T1000 (cell line): ENCODE measurements around the gene ABCC9.

Experiments
- DNase-seq: peaks from one replicate; lab custom pipeline; 2025; ENCODE audit warnings: mixed read lengths; lab: John Stamatoyannopoulos, UW

Gene ABCC9

DNA sequence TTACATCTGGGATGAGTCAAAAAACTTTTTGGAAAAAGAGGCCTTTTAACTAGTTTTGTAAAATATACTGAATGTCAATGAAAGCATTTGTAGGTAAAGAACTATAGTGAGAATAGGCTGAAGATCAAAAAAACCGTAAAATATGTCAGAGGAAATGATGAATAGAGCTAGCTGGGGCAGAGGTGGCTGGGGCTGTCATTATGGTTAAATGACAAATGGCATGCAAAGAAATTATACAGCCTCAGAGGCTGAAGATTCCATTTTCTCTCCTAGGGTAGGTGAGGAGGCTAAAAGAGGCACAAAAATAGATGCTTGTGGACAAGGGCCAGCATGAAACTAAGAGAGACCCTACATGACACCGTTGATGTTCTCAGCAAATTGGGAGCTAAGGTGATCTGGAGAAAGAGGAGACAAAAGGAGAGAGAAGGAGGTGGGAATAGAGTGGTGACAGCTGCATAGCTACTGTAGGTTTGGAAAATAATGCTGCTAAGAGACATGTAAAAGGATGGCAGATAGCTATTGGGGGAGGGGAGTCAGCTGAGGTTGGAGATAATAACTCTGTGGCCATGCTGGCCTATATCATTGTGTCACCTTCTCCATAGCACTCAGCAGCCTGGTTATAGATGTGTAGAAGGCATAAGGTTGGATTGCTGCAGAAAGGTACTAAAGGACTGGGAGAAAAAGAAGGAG lies 63.8 kb downstream of the ABCC9 start:
- no peak for DNase-seq

DNA sequence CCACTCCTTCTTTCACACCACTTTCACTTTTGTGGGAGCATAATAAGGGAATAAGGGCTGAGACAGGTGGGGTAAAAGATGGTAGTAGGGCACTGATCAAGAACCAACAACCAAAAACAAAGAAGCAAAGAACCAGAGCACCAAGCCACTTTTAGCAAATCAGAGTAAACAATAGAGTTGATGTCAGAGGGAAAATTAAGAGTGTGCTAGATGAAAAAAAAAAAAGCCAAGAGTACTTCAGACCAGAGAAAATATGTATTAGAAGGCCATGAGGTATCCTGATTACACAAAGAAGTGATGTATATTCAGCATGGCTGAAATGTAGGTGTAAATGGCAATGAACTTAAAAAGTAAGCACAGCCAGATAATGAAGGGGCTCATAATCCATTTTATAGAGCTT lies 75.4 kb downstream of the ABCC9 start:
- no peak for DNase-seq

DNA sequence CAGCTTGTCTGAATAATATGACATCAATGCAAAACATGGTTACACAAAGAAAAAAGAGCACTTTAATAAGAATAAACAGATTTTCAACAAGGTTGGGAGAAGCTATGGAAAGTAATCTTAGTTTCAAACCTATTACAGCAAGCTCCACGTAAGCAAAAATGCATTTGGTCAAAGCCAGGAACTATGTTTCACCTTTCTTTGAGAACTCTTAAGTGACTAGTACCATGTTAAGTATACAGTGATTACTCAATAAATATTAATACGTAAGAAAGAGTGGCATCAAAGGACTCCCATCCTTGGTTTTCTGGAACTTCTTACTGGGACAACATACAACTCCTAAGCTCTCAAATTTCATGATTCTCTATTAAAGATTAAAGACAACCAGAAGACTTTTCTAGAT lies 80.7 kb downstream of the ABCC9 start:
- DNase-seq = no peak

DNA sequence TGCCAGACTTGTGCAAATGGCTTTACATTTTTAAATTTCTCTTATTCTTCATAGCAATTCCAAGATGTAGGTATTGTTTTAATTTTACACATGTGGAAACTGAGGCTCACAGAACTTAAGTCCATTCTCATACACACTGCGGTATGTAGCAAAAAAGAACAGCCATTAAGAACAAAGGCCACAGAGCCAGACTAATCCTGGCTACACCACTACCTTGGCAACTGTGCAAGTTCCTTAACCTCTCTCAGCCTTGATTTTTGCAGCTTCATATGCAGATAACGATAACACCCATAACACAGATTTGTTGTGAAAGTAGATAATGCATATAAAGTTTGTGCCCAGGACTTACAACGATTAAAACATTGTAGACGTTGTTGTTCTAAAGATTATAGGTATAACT lies 81.1 kb downstream of the ABCC9 start:
- DNase-seq = no peak

DNA sequence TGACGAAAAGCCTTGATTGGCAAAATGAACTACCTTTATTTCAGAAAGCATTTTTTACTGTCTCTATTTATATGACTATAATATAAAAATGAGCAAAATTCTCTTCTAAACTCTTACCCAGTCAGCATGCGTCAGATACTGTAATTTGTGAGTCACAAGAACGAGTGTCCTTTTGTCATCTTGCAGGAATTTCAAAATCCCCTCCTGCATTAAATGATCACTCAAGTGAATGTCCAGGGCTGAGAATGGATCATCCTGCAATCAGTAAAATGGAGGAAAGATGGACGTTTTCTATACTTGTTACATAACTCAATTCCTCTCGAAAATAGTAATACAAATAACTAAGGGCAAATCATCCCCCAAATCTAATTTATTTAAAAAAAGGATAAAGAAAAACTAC lies 89.0 kb downstream of the ABCC9 start:
- peak; percentile 31 for DNase-seq

DNA sequence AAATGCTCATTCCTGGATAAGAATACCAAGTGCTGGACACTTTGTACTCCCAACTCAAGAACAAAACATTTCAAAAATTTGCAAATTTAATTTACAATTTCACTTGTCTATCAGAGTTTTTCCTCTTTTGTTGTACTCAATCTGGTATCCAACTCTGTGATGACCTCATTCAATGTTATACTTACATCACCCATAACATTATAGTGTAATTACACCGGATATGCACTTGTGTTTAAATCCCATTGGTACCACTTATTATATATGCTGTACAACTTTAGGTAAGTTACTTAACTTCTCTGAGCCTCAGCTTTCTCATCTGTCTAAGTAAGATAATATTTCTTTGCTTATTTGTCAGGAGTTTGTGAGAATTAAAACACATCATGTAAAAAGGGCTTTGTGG lies 90.1 kb downstream of the ABCC9 start:
- no peak for DNase-seq

DNA sequence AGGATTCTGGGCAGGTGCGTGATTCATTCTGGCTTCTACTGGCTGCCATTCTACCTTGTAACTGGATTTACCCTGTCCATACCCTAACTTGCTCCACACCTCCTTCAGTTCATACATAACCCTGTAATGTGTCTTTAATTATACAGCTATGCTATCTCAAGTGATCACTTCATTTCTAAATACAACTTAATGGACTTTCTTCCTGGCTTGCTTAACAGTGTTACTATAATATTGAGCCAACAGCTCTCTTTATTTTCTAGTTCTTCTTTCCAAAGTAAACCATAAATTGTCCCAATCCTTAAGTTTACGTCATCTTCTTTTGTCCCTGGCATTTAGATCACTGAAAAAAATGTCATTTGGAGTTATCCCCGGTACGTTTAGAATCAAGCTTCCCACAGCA lies 90.8 kb downstream of the ABCC9 start:
- DNase-seq = no peak

DNA sequence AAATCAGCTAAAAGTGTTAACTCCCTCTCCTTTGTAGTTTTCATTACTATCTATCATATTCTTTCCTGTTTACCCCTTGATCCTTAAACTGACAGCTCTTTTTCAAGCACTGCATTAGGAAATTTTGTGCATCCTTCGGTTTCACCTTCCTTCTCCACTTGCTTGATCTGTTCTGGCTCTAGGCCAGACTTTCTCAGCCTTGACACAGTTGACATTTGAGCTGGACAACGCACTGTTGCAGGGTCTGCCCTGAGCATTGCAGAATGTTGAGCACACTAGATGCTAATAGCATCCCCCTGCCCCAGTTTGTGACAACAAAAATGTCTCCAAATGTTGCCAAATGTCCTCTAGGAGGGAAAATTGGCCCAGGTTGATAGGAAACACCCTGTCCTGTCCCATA lies 91.3 kb downstream of the ABCC9 start:
- no peak for DNase-seq

DNA sequence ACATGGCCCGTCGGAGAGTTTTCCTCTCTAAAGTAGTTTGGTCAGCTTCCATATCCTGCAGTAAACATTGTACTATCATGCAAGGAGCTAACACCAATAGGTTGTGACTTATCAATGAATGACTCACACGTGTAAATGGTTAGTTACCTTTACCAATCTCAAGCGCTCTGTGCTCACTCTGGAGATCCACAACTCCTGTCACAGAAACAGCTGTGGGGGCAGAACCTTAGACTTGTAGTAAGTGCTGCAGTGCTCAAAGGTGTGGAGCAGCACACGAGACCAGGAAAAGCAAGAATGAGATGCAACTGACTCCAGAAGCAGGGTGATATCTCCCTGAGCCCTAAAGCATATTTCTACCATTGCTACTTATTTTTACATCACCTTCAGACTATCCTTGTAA lies 93.0 kb downstream of the ABCC9 start:
- no peak for DNase-seq

DNA sequence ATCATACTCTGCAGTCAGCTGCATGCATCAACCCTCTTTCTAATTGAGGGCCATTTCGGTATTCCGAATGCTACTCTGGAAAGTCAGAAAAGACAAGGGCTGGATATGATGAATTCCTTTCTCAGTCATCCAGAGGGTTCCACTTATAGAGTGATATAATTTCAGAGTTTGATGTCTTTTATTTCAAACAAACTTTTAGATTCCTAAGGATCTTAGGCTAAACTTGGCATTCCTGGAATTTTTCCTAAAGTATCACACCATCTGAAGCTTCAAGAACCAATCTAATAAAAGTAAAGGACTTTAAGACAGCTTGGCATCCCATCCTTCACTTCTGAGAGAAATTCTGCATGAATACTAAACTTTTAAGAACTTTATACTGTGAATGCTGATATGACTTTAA lies 97.4 kb downstream of the ABCC9 start:
- DNase-seq = no peak

DNA sequence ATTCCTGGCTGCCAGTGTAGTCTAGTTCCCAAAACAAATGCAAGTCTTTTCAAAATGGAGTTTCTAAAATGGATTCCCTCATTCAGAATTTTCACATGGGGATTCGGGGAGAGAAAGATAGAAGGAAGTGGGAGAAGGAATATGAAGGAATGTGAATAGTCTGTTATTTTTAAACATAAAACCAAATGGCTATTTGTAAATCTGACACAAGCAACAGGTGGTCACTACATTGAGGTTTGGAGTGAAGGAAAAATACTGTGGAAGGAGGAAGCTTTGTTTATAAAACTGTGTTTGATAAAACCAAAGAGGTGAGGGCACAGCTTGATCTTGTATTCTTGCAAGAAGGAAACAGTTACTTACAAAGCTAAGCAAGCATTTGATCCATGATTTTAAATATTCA lies 101.5 kb downstream of the ABCC9 start:
- DNase-seq = no peak

DNA sequence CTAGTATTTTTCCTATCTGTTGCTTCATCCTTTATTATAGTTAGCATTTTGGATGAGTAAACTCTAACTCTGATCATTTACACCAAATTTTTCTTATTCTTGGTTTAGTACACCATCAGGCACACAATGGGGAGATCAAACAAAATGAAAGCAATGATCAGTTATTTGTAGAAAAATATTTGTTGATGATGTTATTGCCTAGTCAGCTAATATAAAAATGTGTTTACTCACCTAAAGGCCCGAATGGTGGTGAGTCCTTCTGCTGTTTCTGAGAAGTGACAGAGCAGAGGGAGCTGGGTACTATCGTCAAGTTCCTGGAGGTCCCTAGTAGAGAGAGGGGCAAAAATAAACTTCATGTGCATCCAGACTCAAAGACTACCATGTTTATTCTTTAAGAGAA lies 103.4 kb downstream of the ABCC9 start:
- no peak for DNase-seq

DNA sequence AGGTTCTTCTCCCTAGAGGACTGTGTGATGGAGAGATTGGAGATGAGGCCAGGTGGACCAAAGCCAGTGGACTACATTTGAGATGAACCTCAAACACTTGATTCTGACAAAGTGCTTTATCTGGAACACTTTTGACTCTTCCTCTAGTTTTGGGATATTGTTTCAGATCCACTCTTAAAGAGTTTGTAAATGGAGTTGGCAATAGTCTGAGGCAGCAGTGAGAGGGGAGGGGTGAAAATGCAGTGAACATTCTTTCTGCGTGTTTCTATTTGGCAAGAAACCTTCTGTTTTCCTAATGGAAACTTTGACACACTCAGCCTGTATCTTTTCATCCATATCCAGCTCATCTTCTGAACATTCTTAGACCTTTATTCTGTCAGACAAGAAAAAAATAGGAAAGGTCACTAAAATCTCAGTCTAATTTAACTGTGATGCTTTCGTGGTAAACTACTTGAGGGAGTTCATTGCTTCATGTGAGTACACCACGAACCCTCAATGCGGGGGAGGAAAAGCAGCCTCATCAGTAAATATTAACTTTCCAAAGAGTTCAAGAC lies 109.4 kb downstream of the ABCC9 start:
- DNase-seq = no peak

DNA sequence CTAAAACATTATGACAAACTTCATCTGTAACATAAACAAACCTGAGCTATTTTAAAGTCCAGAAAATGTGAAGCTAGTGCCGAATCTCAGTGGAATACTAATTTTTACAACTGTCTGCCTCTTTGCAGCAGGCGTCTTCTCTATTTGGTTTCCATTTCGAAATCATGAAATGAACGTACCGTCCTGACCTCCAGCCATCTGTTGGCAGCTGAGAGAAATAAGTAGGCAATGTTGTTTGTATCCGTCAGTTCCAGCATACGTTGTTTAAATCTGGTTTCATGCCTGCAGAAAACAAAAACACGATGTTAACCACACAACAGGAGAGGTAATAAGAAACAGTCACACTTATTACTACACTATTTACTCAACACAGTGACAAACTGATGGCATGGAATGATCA lies 112.4 kb downstream of the ABCC9 start:
- no peak for DNase-seq

DNA sequence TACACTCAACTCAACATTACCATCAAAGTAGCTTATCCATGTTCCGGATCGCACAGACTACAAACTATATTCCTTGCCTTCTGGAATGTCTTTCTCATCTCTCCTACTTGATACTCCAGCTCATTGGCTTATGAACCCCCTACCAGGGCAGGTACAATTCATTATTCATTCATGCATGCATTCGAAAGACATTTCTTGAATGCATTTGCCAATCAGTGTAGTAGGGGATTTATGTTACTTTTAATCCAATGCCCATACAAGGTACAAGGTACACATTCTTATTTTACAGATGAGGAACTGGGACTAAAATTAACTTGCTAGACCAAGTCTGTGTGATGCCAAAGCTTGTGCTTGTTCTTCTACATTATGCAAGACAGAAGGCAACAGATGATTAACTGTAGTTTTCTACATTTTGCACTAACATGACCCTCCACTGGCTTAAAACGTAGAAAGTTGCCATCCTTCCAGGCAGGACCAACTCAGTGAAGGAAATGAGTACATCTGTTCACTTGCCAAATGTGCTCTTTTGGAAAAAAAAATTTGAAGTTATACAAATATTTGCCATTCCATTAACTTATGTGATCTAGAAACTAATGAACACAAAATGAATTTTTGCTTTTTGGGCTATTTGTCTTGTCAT lies 113.0 kb downstream of the ABCC9 start:
- no peak for DNase-seq

DNA sequence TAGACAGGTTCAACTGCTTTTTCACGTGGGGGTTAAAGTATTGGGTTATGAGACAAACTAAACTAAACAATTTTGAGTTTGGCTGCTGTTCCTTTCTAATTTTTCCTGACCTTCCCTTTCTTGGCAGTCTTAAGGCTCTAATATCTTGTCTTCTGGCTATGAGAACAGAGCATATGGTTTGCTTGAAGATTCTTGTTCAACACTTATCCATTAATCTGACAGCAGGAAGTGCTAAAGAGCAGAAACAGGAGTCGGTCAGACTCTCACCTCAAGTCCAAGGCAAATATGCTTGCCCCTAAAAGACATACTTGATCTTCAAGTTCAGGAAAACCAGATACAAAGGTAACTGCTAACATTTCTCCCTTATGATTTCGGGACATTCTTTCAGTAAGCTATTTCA lies 114.1 kb downstream of the ABCC9 start:
- no peak for DNase-seq

DNA sequence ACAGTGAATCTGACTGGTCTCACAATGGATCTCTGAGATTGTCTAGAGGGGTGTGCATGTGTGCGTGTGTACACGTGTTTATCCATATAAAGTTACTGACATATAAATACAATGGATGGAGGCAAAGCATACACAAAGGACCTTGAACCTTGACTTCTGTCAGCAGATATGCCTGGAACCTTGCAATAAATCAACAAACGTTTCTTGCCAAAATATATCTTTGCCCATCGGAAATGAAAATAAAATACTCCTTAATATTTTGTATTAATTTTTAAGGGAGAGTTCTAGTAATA lies 114.7 kb downstream of the ABCC9 start:
- no peak for DNase-seq

DNA sequence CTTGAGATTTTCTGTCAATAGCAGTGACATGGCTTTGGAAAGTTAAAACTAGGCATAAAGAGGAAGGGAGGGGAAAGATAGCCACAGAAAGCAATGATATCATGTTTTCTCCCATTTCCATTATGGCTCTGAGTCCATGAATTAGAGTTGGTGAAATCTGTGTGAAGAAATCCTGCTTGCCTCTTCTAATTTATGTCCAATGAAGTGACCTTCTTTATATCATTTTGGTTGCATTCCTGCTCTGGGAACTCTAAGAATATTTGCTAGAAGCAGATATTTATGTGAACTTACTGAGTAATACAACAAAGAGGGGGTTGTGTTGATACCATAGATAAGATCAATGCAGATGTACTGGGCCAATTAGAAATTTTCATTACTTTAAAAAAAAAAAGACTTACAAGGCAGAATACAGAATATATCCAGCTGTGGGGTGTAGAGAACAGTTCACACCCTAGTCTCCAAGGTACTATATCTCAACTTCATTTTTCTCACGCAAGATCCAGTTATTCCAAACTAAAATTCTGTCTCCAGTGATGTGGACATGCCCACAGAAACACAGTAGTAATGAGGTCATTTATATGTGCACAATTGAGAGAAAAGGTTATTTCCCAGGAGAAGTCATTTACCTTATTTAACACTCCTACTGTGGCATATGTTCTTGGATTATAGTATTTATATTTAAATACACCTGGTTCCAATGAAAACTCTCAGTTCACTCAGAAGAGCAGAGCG lies 115.2 kb downstream of the ABCC9 start:
- DNase-seq = no peak

DNA sequence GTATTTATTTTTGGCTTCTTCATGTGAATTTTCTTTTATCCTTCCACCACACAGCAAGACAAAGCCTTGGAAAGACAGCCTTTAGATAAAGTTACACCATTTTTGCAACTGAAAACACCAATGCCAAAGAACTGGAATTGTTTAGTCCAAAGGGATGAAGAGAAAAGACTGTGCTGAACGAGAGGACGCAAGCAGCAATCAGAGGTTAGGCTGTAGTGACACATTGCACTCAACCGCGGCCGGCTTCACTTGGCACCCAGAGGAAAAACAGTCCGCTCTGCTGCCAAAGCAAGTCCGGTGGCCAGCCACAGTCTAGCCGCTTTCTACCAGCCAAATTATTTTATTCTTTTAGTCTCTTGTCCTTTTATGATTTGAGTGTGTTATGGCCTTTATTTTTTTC lies 117.6 kb downstream of the ABCC9 start:
- DNase-seq = no peak

DNA sequence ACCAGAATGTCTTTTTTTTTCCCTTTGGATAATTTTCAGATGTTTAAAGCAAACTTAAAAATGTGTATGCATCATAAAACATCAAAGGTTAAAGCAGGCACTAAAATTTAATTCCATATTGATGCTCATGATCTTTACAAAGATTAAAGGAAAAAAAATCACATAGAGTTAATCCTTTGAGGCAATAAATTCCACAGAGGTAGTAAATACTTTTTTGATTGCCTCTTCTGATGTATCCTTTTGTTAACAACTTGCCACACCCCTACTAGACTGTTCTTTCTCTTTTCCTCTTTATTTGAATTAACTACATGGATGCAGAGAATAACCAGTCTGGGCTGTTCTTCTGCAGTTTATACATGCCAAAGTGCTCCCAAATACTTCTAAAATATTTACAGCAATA lies 121.5 kb downstream of the ABCC9 start:
- no peak for DNase-seq

DNA sequence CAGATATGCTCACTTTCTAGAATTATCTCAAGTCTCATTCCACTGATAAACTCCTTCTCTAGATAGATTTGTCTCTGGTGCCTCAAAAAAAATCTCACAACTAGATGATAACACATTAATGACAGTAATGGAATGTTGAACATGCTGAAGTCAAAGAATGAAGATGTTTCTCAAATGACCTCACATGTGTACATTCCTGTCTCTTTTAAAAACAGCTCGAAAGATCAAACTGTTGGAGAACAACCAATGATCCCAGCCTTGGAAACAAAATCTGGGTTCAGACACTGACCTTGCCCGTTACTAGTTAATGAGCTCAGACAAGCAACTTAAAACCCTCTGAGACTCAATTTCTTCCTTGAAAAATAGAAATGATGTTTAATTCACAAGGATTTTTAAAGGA lies 122.0 kb downstream of the ABCC9 start:
- DNase-seq = no peak

DNA sequence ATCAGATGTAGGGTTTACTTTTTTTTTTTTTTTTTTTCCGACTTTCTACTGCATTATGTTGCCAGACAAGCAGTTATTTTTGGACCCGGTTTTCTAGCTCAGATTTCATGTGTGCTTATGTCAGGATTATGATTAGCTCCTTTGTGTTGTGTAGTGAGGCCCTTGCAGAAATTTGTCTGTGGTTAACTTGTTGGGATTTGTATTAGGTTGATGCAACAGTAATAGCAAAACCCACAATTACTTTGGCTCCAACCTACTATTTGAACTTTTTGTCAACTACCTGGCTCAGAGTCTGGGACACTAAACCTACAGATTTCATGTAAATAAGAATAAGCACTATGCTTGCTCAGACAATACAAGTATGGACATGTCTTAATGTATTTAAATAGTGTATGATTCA lies 122.6 kb downstream of the ABCC9 start:
- DNase-seq = no peak

DNA sequence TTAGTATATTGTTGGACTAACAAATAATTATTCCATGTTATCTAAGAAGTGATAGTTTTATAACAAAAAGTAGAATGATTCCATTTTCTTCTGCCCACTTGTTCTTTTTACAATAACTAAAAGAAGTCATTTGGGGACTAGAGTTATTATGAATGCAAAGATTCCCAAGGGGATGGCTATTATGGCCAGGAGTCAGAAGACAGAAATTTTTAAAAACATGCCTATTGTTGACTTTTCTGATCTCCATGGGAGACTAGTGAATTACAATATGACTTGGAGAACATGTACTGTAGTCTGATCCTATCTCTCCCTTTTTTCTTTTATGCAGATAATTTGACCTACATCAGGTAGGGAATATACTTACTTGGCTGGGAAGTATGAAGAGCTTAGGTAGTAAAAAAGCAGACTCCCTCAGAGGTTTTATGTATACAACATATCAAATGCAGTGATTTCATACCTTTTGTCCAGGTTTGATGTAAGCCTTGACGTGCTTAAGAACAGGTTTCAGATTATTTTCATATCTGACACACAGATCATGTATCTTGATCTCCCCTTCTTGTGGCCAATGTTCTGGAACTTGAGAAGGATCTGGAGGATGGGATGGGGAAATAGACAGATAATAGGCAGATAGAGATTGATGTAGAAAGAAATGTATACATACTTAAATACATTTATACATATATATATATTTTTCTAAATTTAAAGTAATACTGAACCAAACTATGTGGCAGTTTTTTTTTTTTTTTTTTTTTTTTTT lies 125.7 kb downstream of the ABCC9 start:
- no peak for DNase-seq
